C4-2B (cell line): ENCODE measurements around the gene MKNK1.

Experiments
- H3K27ac ChIP-seq: fragments of 450-650 bp; 2 replicates; pipeline ENCODE4 v1.5.1; 2017
- CTCF ChIP-seq: fragments of 450-650 bp; conservative IDR thresholded peaks from 2 replicates; pipeline ENCODE4 v1.5.1; 2017; ENCODE audit warnings: mild to moderate bottlenecking
- ZFX ChIP-seq: fragments of 450-650 bp; IDR thresholded peaks from 2 replicates; pipeline ENCODE4 v1.6.1; 2017

Gene MKNK1

GRCh38 chr1:46544561-46545240 lies 59.4 kb downstream of the MKNK1 start:
- H3K27ac ChIP-seq: no peak overlapping the region
- TF ChIP-seq ZFX (no peak), CTCF (no peak)

GRCh38 chr1:46543761-46544560 lies 60.1 kb downstream of the MKNK1 start:
- no peak for TF ChIP-seq ZFX
- no peak for TF ChIP-seq CTCF
- H3K27ac ChIP-seq: no peak overlapping the region

- TF ChIP-seq ZFX: no peak
- no peak for TF ChIP-seq CTCF
- H3K27ac ChIP-seq: no peak overlapping the region
Observed at GRCh38 chr1:46543382-46543760, 60.7 kb downstream of the MKNK1 start.

- no peak for TF ChIP-seq CTCF
- TF ChIP-seq ZFX: no peak
- H3K27ac ChIP-seq: no peak overlapping the region
Observed at GRCh38 chr1:46539972-46540371, 64.1 kb downstream of the MKNK1 start.

- no peak overlapping the region for H3K27ac ChIP-seq
- TF ChIP-seq CTCF: no peak
- no peak for TF ChIP-seq ZFX
Observed at GRCh38 chr1:46538147-46538546, 65.9 kb downstream of the MKNK1 start.

- no peak for TF ChIP-seq ZFX
- H3K27ac ChIP-seq: no peak overlapping the region
Observed at GRCh38 chr1:46537651-46538050, 66.4 kb downstream of the MKNK1 start.

- TF ChIP-seq CTCF (no peak), ZFX (no peak)
- H3K27ac ChIP-seq: no peak overlapping the region
Observed at GRCh38 chr1:46536527-46536926, 67.5 kb downstream of the MKNK1 start.

- TF ChIP-seq ZFX (no peak), CTCF (peak; percentile 82)
- no peak overlapping the region for H3K27ac ChIP-seq
Observed at GRCh38 chr1:46535063-46535462, 69.0 kb downstream of the MKNK1 start.
